ENCODE measurements around the gene DVL2. TPM values are rescaled to one million over a fixed set of nuclear protein-coding genes. Genes with fewer than 3 reads are reported as not detected.

The DVL2 gene
- total and polyA plus RNA-seq, 2 of the 13 experiments (the other 11 are each of a cell fraction or from before 2014, with no cell fraction given), result 5.7 to 38.2 TPM

DNA sequence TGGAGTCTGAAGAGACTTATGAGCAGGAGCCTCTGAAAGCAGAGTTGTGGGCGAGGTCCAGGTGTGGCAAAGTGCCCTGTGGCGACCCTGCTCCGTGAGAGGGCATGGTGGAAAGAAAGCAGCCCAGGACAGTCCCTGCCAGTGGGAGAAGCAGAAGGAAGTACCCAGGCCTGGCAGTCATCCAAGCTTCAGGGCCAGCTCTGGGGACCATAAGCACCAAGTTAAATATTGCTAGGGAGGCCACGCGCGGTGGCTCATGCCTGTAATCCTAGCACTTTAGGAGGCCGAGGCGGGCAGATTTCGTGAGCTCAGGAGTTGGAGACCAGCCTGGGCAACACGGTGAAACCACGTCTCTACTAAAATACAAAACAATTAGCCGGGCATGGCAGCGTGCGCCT lies 50.2 kb downstream of the DVL2 start (continued):
- TF ChIP-seq ZNF556 (CRISPR knock-in tag; IDR thresholded peaks at IDR 0.05; ENCODE audit: borderline replicate concordance), result 0 out of 2 replicates have a peak, but pooled peaks have one; percentile 64
- TF ChIP-seq SOX5 (CRISPR knock-in tag; IDR thresholded peaks at IDR 0.05; ENCODE audit: borderline replicate concordance), result peak; percentile 53; the same call in 1 of the 2 replicates
- TF ChIP-seq KAT7 (CRISPR knock-in tag; IDR thresholded peaks at IDR 0.05; ENCODE audit: borderline replicate concordance), result peak; percentile 35; the same call in 1 of the 2 replicates
- 0 out of 2 replicates have a peak, but pooled peaks have one; percentile 12 for TF ChIP-seq TARDBP (CRISPR knock-in tag; IDR thresholded peaks at IDR 0.05)
- TF ChIP-seq, protein P1, sequence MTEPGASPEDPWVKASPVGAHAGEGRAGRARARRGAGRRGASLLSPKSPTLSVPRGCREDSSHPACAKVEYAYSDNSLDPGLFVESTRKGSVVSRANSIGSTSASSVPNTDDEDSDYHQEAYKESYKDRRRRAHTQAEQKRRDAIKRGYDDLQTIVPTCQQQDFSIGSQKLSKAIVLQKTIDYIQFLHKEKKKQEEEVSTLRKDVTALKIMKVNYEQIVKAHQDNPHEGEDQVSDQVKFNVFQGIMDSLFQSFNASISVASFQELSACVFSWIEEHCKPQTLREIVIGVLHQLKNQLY (CRISPR knock-in tag; IDR thresholded peaks at IDR 0.05), result 0 out of 2 replicates have a peak, but pooled peaks have one; percentile 41
- peak; percentile 64 for TF ChIP-seq ZNF292 (CRISPR knock-in tag; IDR thresholded peaks at IDR 0.05; ENCODE audit: borderline replicate concordance, low read depth)
- TF ChIP-seq, protein P2, sequence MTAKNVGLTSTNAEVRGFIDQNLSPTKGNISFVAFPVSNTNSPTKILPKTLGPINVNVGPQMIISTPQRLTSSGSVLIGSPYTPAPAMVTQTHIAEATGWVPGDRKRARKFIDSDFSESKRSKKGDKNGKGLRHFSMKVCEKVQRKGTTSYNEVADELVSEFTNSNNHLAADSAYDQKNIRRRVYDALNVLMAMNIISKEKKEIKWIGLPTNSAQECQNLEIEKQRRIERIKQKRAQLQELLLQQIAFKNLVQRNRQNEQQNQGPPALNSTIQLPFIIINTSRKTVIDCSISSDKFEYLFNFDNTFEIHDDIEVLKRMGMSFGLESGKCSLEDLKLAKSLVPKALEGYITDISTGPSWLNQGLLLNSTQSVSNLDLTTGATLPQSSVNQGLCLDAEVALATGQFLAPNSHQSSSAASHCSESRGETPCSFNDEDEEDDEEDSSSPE (CRISPR knock-in tag; IDR thresholded peaks at IDR 0.05), result 0 out of 2 replicates have a peak, but pooled peaks have one; percentile 32
- TF ChIP-seq ZNF432 (CRISPR knock-in tag; IDR thresholded peaks at IDR 0.05; ENCODE audit: borderline replicate concordance), result no peak
- TF ChIP-seq, protein P3, sequence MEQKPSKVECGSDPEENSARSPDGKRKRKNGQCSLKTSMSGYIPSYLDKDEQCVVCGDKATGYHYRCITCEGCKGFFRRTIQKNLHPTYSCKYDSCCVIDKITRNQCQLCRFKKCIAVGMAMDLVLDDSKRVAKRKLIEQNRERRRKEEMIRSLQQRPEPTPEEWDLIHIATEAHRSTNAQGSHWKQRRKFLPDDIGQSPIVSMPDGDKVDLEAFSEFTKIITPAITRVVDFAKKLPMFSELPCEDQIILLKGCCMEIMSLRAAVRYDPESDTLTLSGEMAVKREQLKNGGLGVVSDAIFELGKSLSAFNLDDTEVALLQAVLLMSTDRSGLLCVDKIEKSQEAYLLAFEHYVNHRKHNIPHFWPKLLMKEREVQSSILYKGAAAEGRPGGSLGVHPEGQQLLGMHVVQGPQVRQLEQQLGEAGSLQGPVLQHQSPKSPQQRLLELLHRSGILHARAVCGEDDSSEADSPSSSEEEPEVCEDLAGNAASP (CRISPR knock-in tag; IDR thresholded peaks at IDR 0.05; ENCODE audit: borderline replicate concordance), result peak; percentile 25; the same call in 1 of the 2 replicates
- TF ChIP-seq, protein P4, sequence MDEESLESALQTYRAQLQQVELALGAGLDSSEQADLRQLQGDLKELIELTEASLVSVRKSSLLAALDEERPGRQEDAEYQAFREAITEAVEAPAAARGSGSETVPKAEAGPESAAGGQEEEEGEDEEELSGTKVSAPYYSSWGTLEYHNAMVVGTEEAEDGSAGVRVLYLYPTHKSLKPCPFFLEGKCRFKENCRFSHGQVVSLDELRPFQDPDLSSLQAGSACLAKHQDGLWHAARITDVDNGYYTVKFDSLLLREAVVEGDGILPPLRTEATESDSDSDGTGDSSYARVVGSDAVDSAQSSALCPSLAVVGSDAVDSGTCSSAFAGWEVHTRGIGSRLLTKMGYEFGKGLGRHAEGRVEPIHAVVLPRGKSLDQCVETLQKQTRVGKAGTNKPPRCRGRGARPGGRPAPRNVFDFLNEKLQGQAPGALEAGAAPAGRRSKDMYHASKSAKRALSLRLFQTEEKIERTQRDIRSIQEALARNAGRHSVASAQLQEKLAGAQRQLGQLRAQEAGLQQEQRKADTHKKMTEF (CRISPR knock-in tag; IDR thresholded peaks at IDR 0.05), result peak; percentile 70
- TF ChIP-seq MEIS2 (CRISPR knock-in tag; IDR thresholded peaks at IDR 0.05), result 0 out of 2 replicates have a peak, but pooled peaks have one; percentile 21
- TF ChIP-seq GABPB1 (CRISPR knock-in tag; IDR thresholded peaks at IDR 0.05), result peak; percentile 11; the same call in 1 of the 2 replicates

Data from HepG2 (cell line).